KMS-11 (cell line): Measurements from ENCODE around the gene SSC5D.

Experiments used
- H2AFZ ChIP-seq: fragments of 200-600 bp; sonication (generic); 2 replicates; pipeline ENCODE4 v1.6.1; 2016; ENCODE audit warnings: antibody characterized with exemption, mixed run types, low read depth
- H3K27ac ChIP-seq: fragments of 200-600 bp; sonication (generic); 2 replicates; pipeline ENCODE4 v1.6.1; 2016; ENCODE audit warnings: mild to moderate bottlenecking, mixed run types
- H3K27me3 ChIP-seq: fragments of 200-600 bp; sonication (generic); 2 replicates; pipeline ENCODE4 v1.6.1; 2017; ENCODE audit warnings: mild to moderate bottlenecking, low read depth, mixed run types, moderate library complexity; ENCODE audit not compliant: insufficient read depth
- H3K36me3 ChIP-seq: fragments of 200-600 bp; sonication (generic); 2 replicates; pipeline ENCODE4 v1.6.1; 2017; ENCODE audit warnings: mild to moderate bottlenecking, mixed run types; ENCODE audit not compliant: insufficient read depth
- H3K4me1 ChIP-seq: fragments of 200-600 bp; sonication (generic); 2 replicates; pipeline ENCODE4 v1.6.1; 2016; ENCODE audit warnings: mild to moderate bottlenecking, low read depth, mixed run types; ENCODE audit not compliant: poor library complexity, severe bottlenecking
- H3K4me2 ChIP-seq: fragments of 200-600 bp; sonication (generic); 2 replicates; pipeline ENCODE4 v1.7.0; 2016; ENCODE audit warnings: mild to moderate bottlenecking, mixed run types
- H3K4me3 ChIP-seq: fragments of 200-600 bp; sonication (generic); IDR thresholded peaks from 2 replicates; pipeline ENCODE4 v1.6.1; 2017; ENCODE audit warnings: low read depth, low read length, mixed read lengths; ENCODE audit not compliant: insufficient read depth
- H3K79me2 ChIP-seq: fragments of 200-600 bp; sonication (generic); 2 replicates; pipeline ENCODE4 v1.6.1; 2016; ENCODE audit warnings: low read depth, mixed run types; ENCODE audit not compliant: insufficient read depth
- H3K9ac ChIP-seq: fragments of 200-600 bp; sonication (generic); 2 replicates; pipeline ENCODE4 v1.6.1; 2016; ENCODE audit warnings: mild to moderate bottlenecking, mixed run types
- H4K20me1 ChIP-seq: fragments of 200-600 bp; sonication (generic); 2 replicates; pipeline ENCODE4 v1.6.1; 2016; ENCODE audit warnings: mild to moderate bottlenecking, mixed run types; ENCODE audit not compliant: insufficient read depth
- CTCF ChIP-seq: fragments of 200-600 bp; sonication (generic); conservative IDR thresholded peaks from 2 replicates; pipeline ENCODE4 v1.6.1; 2017; ENCODE audit warnings: low read depth, mild to moderate bottlenecking, antibody characterized with exemption, low read length, moderate library complexity, mixed read lengths

Gene SSC5D

GRCh38 chr19:55544014-55544413 is 55.8 kb downstream of the SSC5D start:
- H3K4me3 ChIP-seq = no peak overlapping the region
- H3K79me2 ChIP-seq = no peaks in the 10 kb centered on the region
- no peaks in the 10 kb centered on the region for H4K20me1 ChIP-seq
- TF ChIP-seq CTCF = no peak
- no peak overlapping the region for H3K4me2 ChIP-seq
- no peaks in the 10 kb centered on the region for H3K36me3 ChIP-seq
- H3K4me1 ChIP-seq = no peaks in the 10 kb centered on the region
- H3K27ac ChIP-seq = no peak overlapping the region
- H3K27me3 ChIP-seq = peaks cover 57% of the 10 kb centered on the region
- H2AFZ ChIP-seq = no peak overlapping the region
- H3K9ac ChIP-seq = no peak overlapping the region

- peaks cover 62% of the 10 kb centered on the region for H3K27me3 ChIP-seq
- H3K4me3 ChIP-seq = no peak overlapping the region
- H3K4me2 ChIP-seq = no peak overlapping the region
- no peak overlapping the region for H2AFZ ChIP-seq
- no peaks in the 10 kb centered on the region for H3K79me2 ChIP-seq
- no peaks in the 10 kb centered on the region for H3K36me3 ChIP-seq
- H3K9ac ChIP-seq = no peak overlapping the region
- no peak overlapping the region for H3K27ac ChIP-seq
- no peak for TF ChIP-seq CTCF
- H4K20me1 ChIP-seq = no peaks in the 10 kb centered on the region
- no peaks in the 10 kb centered on the region for H3K4me1 ChIP-seq
These were observed 56.7 kb downstream of the SSC5D start for GRCh38 chr19:55544776-55545439.

- H4K20me1 ChIP-seq = no peaks in the 10 kb centered on the region
- H3K4me2 ChIP-seq = no peak within 1 kb of the TSS
- no peak within 1 kb of the TSS for H3K4me3 ChIP-seq
- H3K27me3 ChIP-seq = peaks cover 67% of the 10 kb centered on the region
- TF ChIP-seq CTCF = no peak
- H3K4me1 ChIP-seq = no peaks in the 10 kb centered on the region
- no peaks in the 10 kb centered on the region for H3K79me2 ChIP-seq
- no peak within 1 kb of the TSS for H3K27ac ChIP-seq
- no peaks in the 10 kb centered on the region for H3K36me3 ChIP-seq
- no peak within 1 kb of the TSS for H2AFZ ChIP-seq
- no peak within 1 kb of the TSS for H3K9ac ChIP-seq
These were observed 57.2 kb downstream of the SSC5D start, which contains the start of gene SBK3 for GRCh38 chr19:55545443-55545842. SBK3 (minus strand) TSS chr19:55545543; CDS start chr19:55545543, 0 bp downstream.

GRCh38 chr19:55546011-55546410 is 57.8 kb downstream of the SSC5D start:
- H3K79me2 ChIP-seq = no peaks in the 10 kb centered on the region
- H3K9ac ChIP-seq = no peak overlapping the region
- H3K36me3 ChIP-seq = no peaks in the 10 kb centered on the region
- H3K4me1 ChIP-seq = no peaks in the 10 kb centered on the region
- no peak overlapping the region for H3K4me2 ChIP-seq
- no peak overlapping the region for H3K27ac ChIP-seq
- H2AFZ ChIP-seq = no peak overlapping the region
- H4K20me1 ChIP-seq = no peaks in the 10 kb centered on the region
- no peak overlapping the region for H3K4me3 ChIP-seq
- peaks cover 73% of the 10 kb centered on the region for H3K27me3 ChIP-seq
- no peak for TF ChIP-seq CTCF
